ENCODE data around the gene AUTS2.

AUTS2 gene

DNA sequence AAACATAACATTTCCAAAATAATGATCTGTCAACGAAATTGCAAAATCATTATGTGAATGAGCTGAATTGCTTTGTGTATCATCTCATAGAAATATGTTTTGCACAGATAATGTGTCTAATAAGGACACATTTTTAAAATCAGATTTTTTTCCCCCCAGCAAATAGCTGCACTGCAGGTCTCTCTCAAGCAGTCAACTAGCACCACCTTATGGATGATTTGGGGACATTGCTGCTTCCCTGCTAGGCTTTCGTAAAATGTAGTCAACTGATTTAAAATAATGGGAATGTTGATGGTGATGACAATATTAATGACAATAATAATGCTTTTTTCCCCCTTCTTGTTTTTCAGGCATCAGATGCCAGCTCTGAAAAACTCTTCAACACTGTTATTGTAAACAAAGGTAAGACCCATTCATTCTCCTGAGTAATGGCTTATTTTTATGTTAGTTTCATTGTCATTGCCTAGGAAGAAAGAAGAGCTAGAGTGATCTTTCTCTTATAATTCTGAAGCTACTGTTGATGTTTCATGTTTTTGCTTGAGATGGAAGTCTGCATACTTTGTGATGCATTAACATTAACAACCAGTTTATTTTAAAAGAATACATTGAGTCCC lies 1100.1 kb downstream of the AUTS2 start:
- H3K27me3 ChIP-seq (ENCODE audit: insufficient read depth, poor library complexity, severe bottlenecking) = peaks cover 42% of the 10 kb centered on the region
- no peak for DNase-seq (ENCODE audit: low spot score)
- no peaks in the 10 kb centered on the region for H3K9me3 ChIP-seq (ENCODE audit: severe bottlenecking)
- H3K36me3 ChIP-seq (ENCODE audit: low read depth) = no peaks in the 10 kb centered on the region
- no peak for ATAC-seq (ENCODE audit: low read depth)
- no peak overlapping the region for H3K27ac ChIP-seq (ENCODE audit: poor library complexity, severe bottlenecking)
- H3K4me3 ChIP-seq (ENCODE audit: severe bottlenecking) = no peak overlapping the region
- H3K4me1 ChIP-seq (ENCODE audit: insufficient read depth, poor library complexity, severe bottlenecking) = no peaks in the 10 kb centered on the region
- TF ChIP-seq, protein P1, sequence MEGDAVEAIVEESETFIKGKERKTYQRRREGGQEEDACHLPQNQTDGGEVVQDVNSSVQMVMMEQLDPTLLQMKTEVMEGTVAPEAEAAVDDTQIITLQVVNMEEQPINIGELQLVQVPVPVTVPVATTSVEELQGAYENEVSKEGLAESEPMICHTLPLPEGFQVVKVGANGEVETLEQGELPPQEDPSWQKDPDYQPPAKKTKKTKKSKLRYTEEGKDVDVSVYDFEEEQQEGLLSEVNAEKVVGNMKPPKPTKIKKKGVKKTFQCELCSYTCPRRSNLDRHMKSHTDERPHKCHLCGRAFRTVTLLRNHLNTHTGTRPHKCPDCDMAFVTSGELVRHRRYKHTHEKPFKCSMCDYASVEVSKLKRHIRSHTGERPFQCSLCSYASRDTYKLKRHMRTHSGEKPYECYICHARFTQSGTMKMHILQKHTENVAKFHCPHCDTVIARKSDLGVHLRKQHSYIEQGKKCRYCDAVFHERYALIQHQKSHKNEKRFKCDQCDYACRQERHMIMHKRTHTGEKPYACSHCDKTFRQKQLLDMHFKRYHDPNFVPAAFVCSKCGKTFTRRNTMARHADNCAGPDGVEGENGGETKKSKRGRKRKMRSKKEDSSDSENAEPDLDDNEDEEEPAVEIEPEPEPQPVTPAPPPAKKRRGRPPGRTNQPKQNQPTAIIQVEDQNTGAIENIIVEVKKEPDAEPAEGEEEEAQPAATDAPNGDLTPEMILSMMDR (IDR thresholded peaks at IDR 0.05; ENCODE audit: poor library complexity, severe bottlenecking) = peak; percentile 86

DNA sequence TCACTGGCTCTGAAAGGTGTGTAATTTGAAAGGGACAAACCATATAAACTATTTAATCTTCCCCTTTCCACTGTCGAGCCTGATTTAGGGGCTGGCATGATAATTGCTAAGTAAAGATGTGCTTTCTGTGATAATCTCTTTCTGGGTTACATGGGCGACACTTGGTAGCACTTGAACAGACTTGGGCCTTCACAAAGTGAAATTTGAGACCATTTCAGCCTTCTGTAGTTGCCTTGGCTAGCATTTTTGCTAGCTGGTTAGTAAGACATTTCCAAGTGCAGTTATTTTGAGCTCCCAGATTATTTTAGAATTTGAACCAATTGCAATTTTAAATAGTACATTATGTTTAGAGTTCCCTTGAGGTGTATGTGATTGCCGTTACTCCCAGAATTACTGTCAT lies 1101.0 kb downstream of the AUTS2 start:
- H3K27ac ChIP-seq (ENCODE audit: poor library complexity, severe bottlenecking) = no peak overlapping the region
- no peak for DNase-seq (ENCODE audit: low spot score)
- no peak for ATAC-seq (ENCODE audit: low read depth)
- H3K9me3 ChIP-seq (ENCODE audit: severe bottlenecking) = no peaks in the 10 kb centered on the region
- TF ChIP-seq, protein P1 (IDR thresholded peaks at IDR 0.05; ENCODE audit: poor library complexity, severe bottlenecking) = no peak
- H3K27me3 ChIP-seq (ENCODE audit: insufficient read depth, poor library complexity, severe bottlenecking) = peaks cover 38% of the 10 kb centered on the region
- no peak overlapping the region for H3K4me3 ChIP-seq (ENCODE audit: severe bottlenecking)
- no peaks in the 10 kb centered on the region for H3K36me3 ChIP-seq (ENCODE audit: low read depth)
- H3K4me1 ChIP-seq (ENCODE audit: insufficient read depth, poor library complexity, severe bottlenecking) = no peaks in the 10 kb centered on the region

- no peaks in the 10 kb centered on the region for H3K36me3 ChIP-seq (ENCODE audit: low read depth)
- DNase-seq (ENCODE audit: low spot score) (no peak), ATAC-seq (ENCODE audit: low read depth) (no peak)
- H3K9me3 ChIP-seq (ENCODE audit: severe bottlenecking) = no peaks in the 10 kb centered on the region
- no peak overlapping the region for H3K27ac ChIP-seq (ENCODE audit: poor library complexity, severe bottlenecking)
- H3K4me1 ChIP-seq (ENCODE audit: insufficient read depth, poor library complexity, severe bottlenecking) = no peaks in the 10 kb centered on the region
- peaks cover 31% of the 10 kb centered on the region for H3K27me3 ChIP-seq (ENCODE audit: insufficient read depth, poor library complexity, severe bottlenecking)
- no peak overlapping the region for H3K4me3 ChIP-seq (ENCODE audit: severe bottlenecking)
- TF ChIP-seq, protein P1 (IDR thresholded peaks at IDR 0.05; ENCODE audit: poor library complexity, severe bottlenecking) = no peak
These were observed 1102.0 kb downstream of the AUTS2 start for GRCh38 chr7:70700055-70700940.

- H3K27ac ChIP-seq (ENCODE audit: poor library complexity, severe bottlenecking) = no peak overlapping the region
- H3K4me1 ChIP-seq (ENCODE audit: insufficient read depth, poor library complexity, severe bottlenecking) = no peaks in the 10 kb centered on the region
- H3K4me3 ChIP-seq (ENCODE audit: severe bottlenecking) = no peak overlapping the region
- no peaks in the 10 kb centered on the region for H3K36me3 ChIP-seq (ENCODE audit: low read depth)
- ATAC-seq (ENCODE audit: low read depth) (no peak), DNase-seq (ENCODE audit: low spot score) (no peak)
- H3K27me3 ChIP-seq (ENCODE audit: insufficient read depth, poor library complexity, severe bottlenecking) = peaks cover 24% of the 10 kb centered on the region
- no peaks in the 10 kb centered on the region for H3K9me3 ChIP-seq (ENCODE audit: severe bottlenecking)
- TF ChIP-seq, protein P1 (IDR thresholded peaks at IDR 0.05; ENCODE audit: poor library complexity, severe bottlenecking) = no peak
These were observed 1102.7 kb downstream of the AUTS2 start for GRCh38 chr7:70700941-70701425.
